HEK293 (cell line): ENCODE results near the gene BEND6.

Experiments
- CTCF ChIA-PET: fragments of 350-600 bp; formaldehyde crosslinking; extraction: SDS; loops from one replicate; lab custom pipeline; 2021; ENCODE audit warnings: antibody characterized with exemption; lab: Yijun Ruan, JAX
- POLR2A ChIA-PET: fragments of 300-600 bp; formaldehyde crosslinking; extraction: SDS; loops from one replicate; lab custom pipeline; 2020; ENCODE audit warnings: antibody characterized with exemption, inconsistent platforms; lab: Yijun Ruan, JAX
- H3K27ac ChIP-seq: fragments of 200-500 bp; sonication (Bioruptor generic); 2 replicates; pipeline ENCODE4 v1.5.1; 2014; ENCODE audit warnings: low read depth, low read length, control low read depth, inconsistent platforms; ENCODE audit errors: extremely low read depth
- H3K36me3 ChIP-seq, 2 experiments: fragments of 200-500 bp in 1 of 2; sonication (Bioruptor generic) in 1 of 2; 1 replicate in 1 of 2; 2 replicates in 1 of 2; pipeline ENCODE4 v1.5.1; 2014 to 2017; ENCODE audit warnings: inconsistent platforms in 2 of 2, low read length in 2 of 2; ENCODE audit not compliant: control insufficient read depth in 2 of 2, insufficient read depth in 1 of 2
- H3K4me1 ChIP-seq: fragments of 200-500 bp; sonication (Bioruptor generic); 2 replicates; pipeline ENCODE4 v1.5.1; 2014; ENCODE audit warnings: mild to moderate bottlenecking, low read length, inconsistent platforms; ENCODE audit not compliant: control insufficient read depth, insufficient read depth
- H3K4me3 ChIP-seq: 2 replicates; pipeline ENCODE4 v1.5.1; 2011; ENCODE audit warnings: low read depth, mild to moderate bottlenecking, control low read depth, low read length, moderate library complexity
- H3K9me3 ChIP-seq: fragments of 200-500 bp; sonication (Bioruptor generic); 2 replicates; pipeline ENCODE4 v1.5.1; 2014; ENCODE audit warnings: low read depth, low read length, inconsistent platforms; ENCODE audit not compliant: control insufficient read depth, insufficient read depth
- BCL11A ChIP-seq: fragments of 450-650 bp; formaldehyde crosslinking; IDR thresholded peaks from 2 replicates; pipeline ENCODE4 v1.5.1; 2016; ENCODE audit warnings: low read depth, missing biosample characterization, missing genetic modification characterization
- HOXC10 ChIP-seq: sonication (generic); formaldehyde crosslinking; IDR thresholded peaks from 2 replicates; pipeline ENCODE4 v1.8.1; 2023; ENCODE audit warnings: mild to moderate bottlenecking, missing genetic modification reagents
- PATZ1 ChIP-seq: fragments of 450-650 bp; formaldehyde crosslinking; IDR thresholded peaks from 2 replicates; pipeline ENCODE4 v1.5.1; 2016; ENCODE audit warnings: missing biosample characterization, missing genetic modification characterization
- REPIN1 ChIP-seq: fragments of 450-650 bp; formaldehyde crosslinking; IDR thresholded peaks from 2 replicates; pipeline ENCODE4 v1.5.1; 2017; ENCODE audit warnings: missing biosample characterization, missing genetic modification characterization, low read depth
- ZBTB6 ChIP-seq: fragments of 450-650 bp; formaldehyde crosslinking; IDR thresholded peaks from 2 replicates; pipeline ENCODE4 v1.5.1; 2017; ENCODE audit warnings: missing biosample characterization, missing genetic modification characterization
- ZNF140 ChIP-seq: fragments of 450-650 bp; formaldehyde crosslinking; IDR thresholded peaks from 2 replicates; pipeline ENCODE4 v1.5.1; 2016; ENCODE audit warnings: missing biosample characterization, missing genetic modification characterization
- ZNF146 ChIP-seq: fragments of 450-650 bp; formaldehyde crosslinking; IDR thresholded peaks from 2 replicates; pipeline ENCODE4 v1.5.1; 2016; ENCODE audit warnings: missing biosample characterization, missing genetic modification characterization
- ZNF248 ChIP-seq: fragments of 450-650 bp; formaldehyde crosslinking; IDR thresholded peaks from 2 replicates; pipeline ENCODE4 v1.5.1; 2017; ENCODE audit warnings: missing biosample characterization, missing genetic modification characterization
- ZNF311 ChIP-seq: fragments of 450-650 bp; formaldehyde crosslinking; IDR thresholded peaks from 2 replicates; pipeline ENCODE4 v1.5.1; 2017; ENCODE audit warnings: missing biosample characterization, missing genetic modification characterization, borderline replicate concordance
- ZNF473 ChIP-seq: fragments of 450-650 bp; formaldehyde crosslinking; IDR thresholded peaks from 2 replicates; pipeline ENCODE4 v1.5.1; 2017; ENCODE audit warnings: missing biosample characterization, missing genetic modification characterization
- ZNF518A ChIP-seq: fragments of 450-650 bp; formaldehyde crosslinking; conservative IDR thresholded peaks from 2 replicates; pipeline ENCODE4 v1.5.1; 2016; ENCODE audit warnings: low read depth, missing biosample characterization, missing genetic modification characterization
- ZNF600 ChIP-seq: fragments of 450-650 bp; formaldehyde crosslinking; IDR thresholded peaks from 2 replicates; pipeline ENCODE4 v1.5.1; 2016; ENCODE audit warnings: missing biosample characterization, missing genetic modification characterization
- ZNF701 ChIP-seq: fragments of 450-650 bp; formaldehyde crosslinking; IDR thresholded peaks from 2 replicates; pipeline ENCODE4 v1.5.1; 2016; ENCODE audit warnings: missing biosample characterization, missing genetic modification characterization

Gene BEND6

GRCh38 chr6:57075092-57075491 is 120.2 kb downstream of the BEND6 start:
- ChIA-PET POLR2A (interaction anchor here (0.6 kb wide), 1 partner anchor 13 kb away, joined by 3 read pairs; no protein-coding TSS in a partner anchor), CTCF (interaction anchor here (1.0 kb wide), 1 partner anchor 425 kb away, joined by 3 read pairs; no protein-coding TSS in a partner anchor)
- Histone ChIP-seq H3K27ac (no peak overlapping the region), H3K9me3 (no peaks in the 10 kb centered on the region), H3K4me3 (no peak overlapping the region), H3K36me3 (peaks cover 0 to 9% of the 10 kb centered on the region in 2 experiments), H3K4me1 (no peaks in the 10 kb centered on the region)
- TF ChIP-seq ZNF518A (tag by site-specific recombination) (no peak), PATZ1 (tag by site-specific recombination) (no peak), REPIN1 (tag by site-specific recombination) (no peak), BCL11A (tag by site-specific recombination) (no peak), ZNF146 (tag by site-specific recombination) (peak; percentile 74), HOXC10 (CRISPR knock-in tag) (no peak), ZNF140 (tag by site-specific recombination) (peak; percentile 75), ZNF473 (tag by site-specific recombination) (no peak), ZNF600 (tag by site-specific recombination) (no peak), ZNF701 (no peak), ZNF248 (tag by site-specific recombination) (no peak), ZBTB6 (tag by site-specific recombination) (no peak), ZNF311 (tag by site-specific recombination) (no peak)
